Measurements from ENCODE around the gene LYRM2. TPM values are rescaled to one million over a fixed set of nuclear protein-coding genes. Genes with fewer than 3 reads are reported as not detected.
"Not testable (repeated sequence)": the region's sequence is repeated elsewhere in the genome, so short reads cannot be mapped to it uniquely, and the experiment has no call there.

Gene LYRM2
- total RNA-seq, 2 donors from 2014 or later, result 21.5 to 24.6 TPM

DNA sequence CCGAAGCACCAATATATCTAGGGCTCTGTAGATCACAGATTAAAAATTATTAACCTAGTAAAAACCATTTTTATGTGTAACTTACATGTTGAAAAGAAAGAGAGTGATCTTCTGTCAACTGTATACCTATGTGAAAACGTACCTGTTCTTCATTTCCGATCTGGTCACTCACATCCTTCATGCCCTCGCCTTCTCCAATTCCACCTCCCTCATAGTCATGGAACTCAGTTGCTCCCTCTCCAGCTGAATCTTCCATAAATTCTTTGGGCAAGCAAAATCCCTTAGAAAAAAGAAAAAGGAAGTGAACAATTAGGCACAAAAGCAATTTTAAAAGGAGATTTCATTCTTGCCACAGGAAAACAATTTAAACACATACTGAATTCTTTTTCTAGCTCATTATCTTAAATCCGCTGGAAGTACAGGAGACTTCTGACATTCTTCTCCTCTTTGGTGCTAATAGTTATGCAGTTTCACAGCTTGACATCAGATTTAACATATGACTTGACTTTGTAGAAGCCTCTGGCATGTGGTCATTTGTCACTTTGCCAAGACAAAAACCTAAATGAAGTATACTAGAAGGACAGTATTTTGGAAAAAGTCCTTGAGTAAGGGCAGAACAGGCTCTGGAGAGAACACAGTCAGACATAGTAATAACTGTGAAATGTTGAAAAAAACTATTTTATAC, 29.5 kb upstream of the LYRM2 start:
- H3K4me3 Mint-ChIP-seq, result no peak overlapping the region
- peak overlapping the region; percentile 14 for H3K27ac Mint-ChIP-seq
- ATAC-seq (no peak), DNase-seq (no peak)
- no peaks in the 10 kb centered on the region for H3K9me3 ChIP-seq (ENCODE audit: control insufficient read depth, low read length, poor library complexity, severe bottlenecking)
- H3K36me3 Mint-ChIP-seq (ENCODE audit: low read depth), result peaks cover 4% of the 10 kb centered on the region
- no peaks in the 10 kb centered on the region for H3K4me1 Mint-ChIP-seq
- no peaks in the 10 kb centered on the region for H3K27me3 Mint-ChIP-seq

DNA sequence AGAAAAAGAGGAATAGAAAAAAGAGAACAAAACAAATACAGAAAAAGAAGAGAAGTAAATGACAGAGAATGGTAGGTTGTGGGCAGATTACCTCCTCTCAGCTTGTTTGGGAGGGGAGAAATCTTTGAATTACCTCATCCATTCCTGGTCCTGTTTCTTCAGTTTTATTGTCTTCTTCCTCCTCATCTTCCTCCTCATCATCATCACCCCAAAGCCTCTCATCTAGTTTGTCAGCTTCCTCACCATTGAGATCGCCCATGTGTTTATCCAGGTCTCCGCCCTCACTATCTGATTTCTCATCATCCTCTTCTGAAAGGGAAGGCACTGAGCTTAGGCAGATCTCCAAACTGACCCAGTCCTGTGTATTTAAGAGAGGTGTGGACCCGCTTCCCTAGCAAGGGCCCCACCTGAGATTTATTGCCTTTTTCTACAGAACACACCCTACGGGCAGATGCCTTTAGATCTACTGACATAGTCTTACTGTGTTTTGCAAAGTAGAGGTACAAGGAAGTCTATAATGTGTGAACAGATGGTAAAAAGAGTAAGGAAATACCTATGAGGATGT, 24.2 kb upstream of the LYRM2 start:
- no peak overlapping the region for H3K4me3 Mint-ChIP-seq
- H3K4me1 Mint-ChIP-seq, result no peaks in the 10 kb centered on the region
- H3K36me3 Mint-ChIP-seq (ENCODE audit: low read depth), result peaks cover 10% of the 10 kb centered on the region
- no peaks in the 10 kb centered on the region for H3K27me3 Mint-ChIP-seq
- ATAC-seq (no peak), DNase-seq (no peak)
- no peak overlapping the region for H3K27ac Mint-ChIP-seq
- H3K9me3 ChIP-seq (ENCODE audit: control insufficient read depth, low read length, poor library complexity, severe bottlenecking), result no peaks in the 10 kb centered on the region

DNA sequence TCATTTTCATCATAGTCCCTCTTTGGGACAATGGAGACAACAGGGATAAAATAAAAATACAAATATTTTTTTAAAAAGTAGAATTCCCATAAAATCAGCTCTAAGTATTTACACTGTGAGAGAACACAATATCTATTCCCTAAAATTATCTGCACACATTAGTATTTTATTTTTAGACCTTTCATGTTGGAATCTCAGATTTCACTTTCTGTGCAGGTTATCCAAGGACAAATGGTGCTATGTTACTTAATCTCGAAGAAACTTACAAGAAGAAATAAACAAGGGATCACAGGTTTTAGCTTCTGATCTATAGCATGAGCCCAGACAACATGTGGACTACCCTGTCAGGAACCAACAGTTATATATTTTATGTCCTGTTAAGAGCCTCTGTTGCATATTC, 23.0 kb upstream of the LYRM2 start:
- Mint-ChIP-seq H3K27me3 (no peaks in the 10 kb centered on the region), H3K4me1 (no peaks in the 10 kb centered on the region), H3K27ac (no peak overlapping the region), H3K4me3 (no peak overlapping the region), H3K36me3 (ENCODE audit: low read depth) (peaks cover 10% of the 10 kb centered on the region)
- DNase-seq (no peak), ATAC-seq (no peak)
- no peaks in the 10 kb centered on the region for H3K9me3 ChIP-seq (ENCODE audit: control insufficient read depth, low read length, poor library complexity, severe bottlenecking)

DNA sequence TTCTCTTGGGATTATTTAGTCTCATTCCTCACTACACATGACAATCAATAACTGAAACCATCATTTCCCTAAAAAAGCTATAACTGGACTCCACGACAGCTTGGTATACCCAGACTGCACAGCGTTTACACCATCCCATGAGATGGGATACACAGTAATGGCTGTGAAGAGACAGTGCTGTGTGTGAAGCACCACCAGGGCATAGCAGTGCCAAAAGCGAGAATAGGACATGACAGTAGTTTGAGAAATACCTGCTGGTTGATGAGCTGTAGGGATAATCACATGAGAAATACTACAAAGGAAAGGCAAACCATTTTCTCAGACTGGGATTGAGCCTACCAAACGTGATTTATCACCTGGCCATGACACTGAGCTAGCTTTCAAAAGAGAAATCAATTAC, 22.4 kb upstream of the LYRM2 start:
- H3K4me1 Mint-ChIP-seq, result no peaks in the 10 kb centered on the region
- no peak for ATAC-seq
- H3K27me3 Mint-ChIP-seq, result no peaks in the 10 kb centered on the region
- no peak overlapping the region for H3K4me3 Mint-ChIP-seq
- no peaks in the 10 kb centered on the region for H3K9me3 ChIP-seq (ENCODE audit: control insufficient read depth, low read length, poor library complexity, severe bottlenecking)
- no peak for DNase-seq
- H3K36me3 Mint-ChIP-seq (ENCODE audit: low read depth), result peaks cover 10% of the 10 kb centered on the region
- H3K27ac Mint-ChIP-seq, result no peak overlapping the region

DNA sequence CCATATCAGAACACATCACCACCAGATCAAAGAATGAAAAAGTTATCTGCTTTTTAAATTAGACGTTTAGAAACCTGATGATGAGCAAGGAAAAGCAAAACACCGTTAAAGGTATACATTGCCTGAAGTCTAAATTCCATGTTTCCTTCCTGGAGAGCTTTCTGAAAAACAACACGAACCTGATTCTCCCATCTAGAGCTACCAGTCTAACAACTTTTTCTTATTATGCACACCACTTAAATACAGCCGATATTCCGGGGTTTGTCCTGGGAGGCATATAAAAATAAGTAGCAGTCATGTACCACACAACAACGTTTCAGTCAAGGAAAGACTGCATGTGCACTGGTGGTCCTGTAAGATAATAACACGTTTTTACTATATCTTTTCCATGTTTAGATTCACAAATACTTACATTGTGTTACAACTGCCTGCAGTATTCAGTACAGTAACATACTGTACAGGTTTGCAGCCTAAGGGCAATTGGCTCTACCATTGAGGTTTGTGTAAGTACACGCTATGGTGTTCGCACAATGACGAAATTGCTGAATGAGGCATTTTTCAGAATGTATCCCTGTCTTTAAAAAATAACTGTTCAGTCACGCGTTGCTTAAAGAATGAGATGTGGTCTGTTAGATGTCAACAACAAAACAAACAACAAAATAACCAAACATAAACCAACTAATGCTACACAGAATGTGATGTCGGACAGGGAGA, 19.1 kb upstream of the LYRM2 start:
- ATAC-seq, result no peak
- H3K27me3 Mint-ChIP-seq, result no peaks in the 10 kb centered on the region
- H3K4me3 Mint-ChIP-seq, result no peak overlapping the region
- peak overlapping the region; percentile 68 for H3K27ac Mint-ChIP-seq
- peaks cover 6% of the 10 kb centered on the region for H3K36me3 Mint-ChIP-seq (ENCODE audit: low read depth)
- H3K9me3 ChIP-seq (ENCODE audit: control insufficient read depth, low read length, poor library complexity, severe bottlenecking), result no peaks in the 10 kb centered on the region
- DNase-seq, result no peak
- no peaks in the 10 kb centered on the region for H3K4me1 Mint-ChIP-seq

DNA sequence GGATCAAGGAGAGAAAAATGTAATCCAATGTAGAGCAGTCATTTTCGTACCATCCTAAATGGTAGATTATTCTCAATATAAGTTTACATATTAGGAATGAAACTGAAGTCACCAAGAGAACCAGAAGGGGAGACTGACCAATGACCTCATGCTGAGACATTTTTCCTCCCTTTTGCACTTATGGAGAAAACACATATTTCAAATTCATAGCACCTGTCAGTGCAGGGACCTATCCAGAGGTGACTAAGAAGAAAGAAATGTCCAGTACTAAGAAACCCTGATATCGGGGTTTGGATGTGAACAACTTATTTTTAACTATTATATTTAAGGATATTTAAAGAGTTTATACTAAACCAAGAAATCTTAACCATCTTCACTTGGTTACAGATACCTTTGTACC, 16.6 kb upstream of the LYRM2 start:
- no peak for DNase-seq
- no peak for ATAC-seq
- Mint-ChIP-seq H3K36me3 (ENCODE audit: low read depth) (peaks cover 5% of the 10 kb centered on the region), H3K27ac (peak overlapping the region; percentile 47), H3K4me3 (no peak overlapping the region), H3K27me3 (no peaks in the 10 kb centered on the region), H3K4me1 (no peaks in the 10 kb centered on the region)
- no peaks in the 10 kb centered on the region for H3K9me3 ChIP-seq (ENCODE audit: control insufficient read depth, low read length, poor library complexity, severe bottlenecking)

DNA sequence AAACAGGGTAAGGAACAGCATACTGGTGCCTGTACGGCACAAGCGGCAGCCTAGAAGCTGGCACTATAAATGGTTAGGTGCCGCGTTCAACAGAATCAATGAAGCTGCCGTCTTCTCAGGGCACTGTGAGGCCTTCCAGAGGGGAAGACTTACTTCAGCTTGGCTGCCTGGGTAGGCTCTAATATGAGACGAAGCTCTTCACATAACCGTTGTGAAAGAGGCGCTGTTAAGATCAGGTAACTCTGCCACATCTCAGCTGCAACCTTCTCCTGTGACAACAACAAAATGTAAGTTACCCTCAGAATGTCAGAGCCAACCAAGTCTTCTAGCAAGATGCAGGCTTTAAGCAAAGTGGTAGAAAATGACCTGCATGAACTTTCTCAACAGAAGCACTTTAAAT, 12.0 kb upstream of the LYRM2 start:
- ATAC-seq, result no peak
- no peaks in the 10 kb centered on the region for H3K27me3 Mint-ChIP-seq
- H3K36me3 Mint-ChIP-seq (ENCODE audit: low read depth), result peaks cover 2% of the 10 kb centered on the region
- H3K27ac Mint-ChIP-seq, result no peak overlapping the region
- no peak overlapping the region for H3K4me3 Mint-ChIP-seq
- DNase-seq, result no peak
- H3K9me3 ChIP-seq (ENCODE audit: control insufficient read depth, low read length, poor library complexity, severe bottlenecking), result no peaks in the 10 kb centered on the region
- H3K4me1 Mint-ChIP-seq, result no peaks in the 10 kb centered on the region

DNA sequence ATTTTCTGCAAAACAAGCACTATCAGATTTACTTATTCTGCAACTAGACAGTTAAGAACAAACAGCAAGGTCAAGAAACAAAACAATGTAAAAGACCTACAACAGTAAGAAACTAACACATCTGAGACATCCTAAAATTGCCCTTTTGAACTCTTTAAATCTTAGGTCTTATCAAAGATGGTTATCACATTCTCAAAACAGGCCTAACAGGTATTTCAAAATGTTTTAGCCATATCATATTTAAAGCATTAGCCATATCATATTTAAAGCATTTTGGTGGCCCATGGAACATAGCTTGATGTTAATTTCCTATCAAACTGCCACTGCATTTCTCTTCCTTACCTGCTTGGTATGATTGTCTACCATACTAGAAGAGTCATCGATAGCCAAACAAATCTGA, 11.1 kb upstream of the LYRM2 start:
- Mint-ChIP-seq H3K27me3 (no peaks in the 10 kb centered on the region), H3K27ac (no peak overlapping the region), H3K4me1 (no peaks in the 10 kb centered on the region), H3K4me3 (no peak overlapping the region), H3K36me3 (ENCODE audit: low read depth) (peaks cover 2% of the 10 kb centered on the region)
- no peaks in the 10 kb centered on the region for H3K9me3 ChIP-seq (ENCODE audit: control insufficient read depth, low read length, poor library complexity, severe bottlenecking)
- ATAC-seq (no peak), DNase-seq (no peak)

DNA sequence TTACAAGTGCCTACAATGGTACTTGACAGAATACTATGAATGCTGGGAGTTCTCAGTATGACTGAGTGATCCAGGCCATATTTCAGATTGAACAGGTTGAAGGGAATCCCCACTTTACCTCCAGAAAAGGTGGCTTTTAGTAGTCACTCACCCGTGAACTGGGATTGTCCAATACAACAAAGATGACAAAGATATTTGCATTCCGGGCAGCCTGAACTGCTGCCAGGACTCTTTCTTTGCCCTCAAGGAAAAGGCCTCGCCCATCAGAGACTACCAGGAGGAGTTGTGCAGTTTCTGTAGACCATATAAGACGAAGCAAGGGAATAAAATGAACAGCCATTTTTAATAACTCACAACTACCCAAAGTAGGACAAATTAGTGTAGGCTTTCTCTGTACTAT, 6.3 kb upstream of the LYRM2 start:
- no peak overlapping the region for H3K4me3 Mint-ChIP-seq
- H3K36me3 Mint-ChIP-seq (ENCODE audit: low read depth), result peaks cover 2% of the 10 kb centered on the region
- no peaks in the 10 kb centered on the region for H3K9me3 ChIP-seq (ENCODE audit: control insufficient read depth, low read length, poor library complexity, severe bottlenecking)
- no peaks in the 10 kb centered on the region for H3K4me1 Mint-ChIP-seq
- no peak for ATAC-seq
- no peaks in the 10 kb centered on the region for H3K27me3 Mint-ChIP-seq
- no peak for DNase-seq
- H3K27ac Mint-ChIP-seq, result peak overlapping the region; percentile 19

DNA sequence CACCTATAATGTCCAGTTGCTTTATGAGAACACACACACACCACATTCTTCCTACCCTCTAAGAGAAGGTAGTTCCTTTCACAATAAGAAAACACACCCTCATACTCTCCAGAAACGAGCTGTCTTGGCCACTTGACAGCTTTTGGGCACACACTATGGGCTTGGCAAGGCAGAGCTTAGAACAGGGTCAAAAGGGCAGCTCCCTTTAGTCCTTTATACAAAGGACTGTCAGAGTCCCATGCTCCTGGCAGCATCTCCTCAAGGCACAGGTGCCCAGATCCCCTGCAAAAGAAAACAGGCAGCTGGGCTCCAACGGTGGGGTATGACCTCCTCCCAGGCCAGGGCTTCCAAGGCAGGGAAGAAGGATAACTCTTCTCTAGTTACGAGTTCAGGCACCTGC, 4.9 kb upstream of the LYRM2 start:
- Mint-ChIP-seq H3K4me1 (peaks cover 12% of the 10 kb centered on the region), H3K27ac (no peak overlapping the region), H3K36me3 (ENCODE audit: low read depth) (peaks cover 4% of the 10 kb centered on the region), H3K27me3 (no peaks in the 10 kb centered on the region), H3K4me3 (no peak overlapping the region)
- ATAC-seq (no peak), DNase-seq (no peak)
- H3K9me3 ChIP-seq (ENCODE audit: control insufficient read depth, low read length, poor library complexity, severe bottlenecking), result no peaks in the 10 kb centered on the region

DNA sequence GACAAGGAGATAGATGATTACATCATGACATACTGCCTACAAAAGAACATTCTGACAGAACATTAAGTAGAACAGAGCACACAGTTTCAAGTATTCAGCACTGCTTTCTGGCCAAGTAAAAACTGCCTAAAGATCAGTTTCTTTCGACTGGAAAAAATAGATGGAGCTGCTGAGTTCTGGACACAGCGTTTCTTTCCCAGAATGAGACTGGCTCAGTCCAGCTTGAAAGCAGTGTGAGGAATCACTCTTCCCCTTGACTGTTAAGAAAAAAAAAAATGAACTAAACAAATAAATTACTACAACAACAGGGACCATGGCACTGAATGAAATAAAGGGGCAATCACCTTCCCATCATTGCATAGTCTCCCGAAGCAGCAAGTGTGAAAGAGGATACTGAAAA, 4.4 kb upstream of the LYRM2 start:
- Mint-ChIP-seq H3K27ac (no peak overlapping the region), H3K27me3 (no peaks in the 10 kb centered on the region), H3K4me3 (no peak overlapping the region), H3K4me1 (peaks cover 16% of the 10 kb centered on the region), H3K36me3 (ENCODE audit: low read depth) (peaks cover 7% of the 10 kb centered on the region)
- no peaks in the 10 kb centered on the region for H3K9me3 ChIP-seq (ENCODE audit: control insufficient read depth, low read length, poor library complexity, severe bottlenecking)
- DNase-seq, result no peak
- ATAC-seq, result no peak

DNA sequence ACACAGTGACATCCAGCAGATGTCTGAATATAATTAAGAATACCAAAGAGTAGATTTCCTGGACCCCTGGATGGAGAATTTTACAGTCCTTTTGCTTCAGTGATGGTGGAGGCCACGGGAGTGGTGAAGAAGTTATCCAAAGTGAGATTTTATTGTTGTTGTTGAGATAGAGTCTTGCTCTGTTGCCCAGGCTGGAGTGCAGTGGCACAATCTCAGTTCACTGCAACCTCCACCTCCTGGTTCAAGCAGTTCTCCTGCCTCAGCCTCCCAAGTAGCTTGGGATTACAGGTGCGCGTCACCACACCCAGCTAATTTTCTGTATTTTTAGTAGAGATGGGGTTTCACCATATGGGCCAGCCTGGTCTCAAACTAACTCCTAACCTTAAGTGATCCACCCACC, 3.0 kb upstream of the LYRM2 start:
- H3K4me3 Mint-ChIP-seq; H3K27ac Mint-ChIP-seq; ATAC-seq; H3K9me3 ChIP-seq (ENCODE audit: control insufficient read depth, low read length, poor library complexity, severe bottlenecking); H3K27me3 Mint-ChIP-seq; DNase-seq; H3K36me3 Mint-ChIP-seq (ENCODE audit: low read depth): not testable (repeated sequence)
- H3K4me1 Mint-ChIP-seq, result peaks cover 18% of the 10 kb centered on the region

DNA sequence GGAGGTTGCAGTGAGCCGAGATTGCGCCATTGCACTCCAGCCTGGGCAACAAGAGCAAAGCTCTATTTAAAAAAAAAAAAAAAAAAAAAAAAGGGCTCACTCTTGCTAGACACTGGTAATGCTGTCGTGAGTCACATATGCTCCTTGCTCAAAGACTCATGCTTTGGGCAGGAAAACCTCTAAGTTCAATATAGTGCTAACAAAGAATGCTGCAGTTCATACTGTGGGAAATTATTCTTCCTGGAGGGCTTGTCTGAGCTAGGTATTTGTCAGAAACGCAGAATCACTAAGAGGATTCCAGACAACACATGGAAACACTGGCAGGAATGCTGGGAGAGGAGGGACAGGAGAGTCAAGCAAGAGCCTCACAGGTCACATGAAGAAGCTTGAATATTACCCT, 2.3 kb upstream of the LYRM2 start:
- Mint-ChIP-seq H3K27me3 (no peaks in the 10 kb centered on the region), H3K36me3 (ENCODE audit: low read depth) (peaks cover 8% of the 10 kb centered on the region), H3K4me1 (peaks cover 19% of the 10 kb centered on the region), H3K27ac (no peak overlapping the region), H3K4me3 (no peak overlapping the region)
- ATAC-seq (no peak), DNase-seq (no peak)
- no peaks in the 10 kb centered on the region for H3K9me3 ChIP-seq (ENCODE audit: control insufficient read depth, low read length, poor library complexity, severe bottlenecking)

DNA sequence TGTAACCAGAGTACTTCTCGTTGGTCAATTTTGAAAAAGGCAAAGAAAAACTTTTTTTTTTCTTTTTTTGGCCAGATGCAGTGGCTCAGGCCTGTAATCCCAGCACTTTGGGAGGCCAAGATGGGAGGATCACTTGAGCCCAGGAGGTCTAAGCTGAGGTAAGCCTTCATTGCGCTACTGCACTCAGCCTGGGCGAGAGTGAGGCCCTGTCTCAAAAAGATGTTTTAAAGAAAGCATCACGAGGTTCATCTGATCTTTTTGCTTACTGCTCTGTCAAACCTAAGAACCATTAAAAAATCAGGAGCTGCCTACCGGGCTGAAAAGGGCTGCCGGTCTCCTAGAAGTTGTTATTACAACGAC, 607 bp downstream of the LYRM2 start:
- ATAC-seq, result peak; percentile 2

More for the DNA sequence above, 607 bp downstream of the LYRM2 start:
- no peaks in the 10 kb centered on the region for H3K9me3 ChIP-seq (ENCODE audit: control insufficient read depth, low read length, poor library complexity, severe bottlenecking)
- peak overlapping the region; percentile 98 for H3K4me3 Mint-ChIP-seq
- no peak for DNase-seq
- peaks cover 8% of the 10 kb centered on the region for H3K36me3 Mint-ChIP-seq (ENCODE audit: low read depth)
- peak overlapping the region; percentile 100 for H3K27ac Mint-ChIP-seq
- H3K27me3 Mint-ChIP-seq, result no peaks in the 10 kb centered on the region
- H3K4me1 Mint-ChIP-seq, result peaks cover 23% of the 10 kb centered on the region
